SK-MEL-5 (cell line): ENCODE measurements around the gene CEP72. TPM values are rescaled to one million over a fixed set of nuclear protein-coding genes. Genes with fewer than 3 reads are reported as not detected.
A peak's percentile ranks its signal among the peaks of the same experiment; 100 is the strongest.

Source experiments
- DNase-seq: peaks from one replicate; pipeline ENCODE4 v3.0.0-alpha.2; 2016; ENCODE audit warnings: low read depth, low spot score
- in situ Hi-C: cut with HindIII; loops from 2 replicates; pipeline ENCODE4 v1.10.0; 2016; ENCODE audit warnings: low sequenced_read_pairs, high pct_unique_total_duplicates, low pct_unique_long_range_greater_than_20kb
- total RNA-seq: library from RNA; depleted of rRNA; stranded (reverse); fragments of >200 nt; shearing (Covaris generic); gene quantifications from 2 replicates; pipeline ENCODE4 v1.2.3, GENCODE V29; 2014

Gene CEP72
- total RNA-seq, 1 experiment from 2014 or later, result 7.1 TPM

GRCh38 chr5:659496-660263, 47.5 kb downstream of the CEP72 start:
- in situ Hi-C loops, result no loop called here

GRCh38 chr5:660491-661030, 48.4 kb downstream of the CEP72 start:
- in situ Hi-C loops, result no loop called here

More at GRCh38 chr5:659496-660263, 47.5 kb downstream of the CEP72 start:
- DNase-seq, result no peak

GRCh38 chr5:661891-662750, 50.0 kb downstream of the CEP72 start:
- in situ Hi-C loops, result no loop called here

More at GRCh38 chr5:660491-661030, 48.4 kb downstream of the CEP72 start:
- no peak for DNase-seq

GRCh38 chr5:662751-663435, 50.8 kb downstream of the CEP72 start:
- DNase-seq, result no peak
- in situ Hi-C loops, result no loop called here

More at GRCh38 chr5:661891-662750, 50.0 kb downstream of the CEP72 start:
- DNase-seq, result no peak

GRCh38 chr5:663436-664342, 51.5 kb downstream of the CEP72 start:
- no peak for DNase-seq
- in situ Hi-C loops, result no loop called here

GRCh38 chr5:664343-664993, 52.3 kb downstream of the CEP72 start:
- no peak for DNase-seq
- in situ Hi-C loops, result no loop called here

- no peak for DNase-seq
- in situ Hi-C loops, result no loop called here
These were observed 52.8 kb downstream of the CEP72 start for GRCh38 chr5:664994-665360.

- in situ Hi-C loops, result no loop called here
- DNase-seq, result peak; percentile 32
These were observed 53.4 kb downstream of the CEP72 start for GRCh38 chr5:665541-665955.

GRCh38 chr5:665956-666711, 54.0 kb downstream of the CEP72 start:
- DNase-seq, result no peak
- in situ Hi-C loops, result no loop called here

GRCh38 chr5:666816-667498, 54.8 kb downstream of the CEP72 start:
- in situ Hi-C loops, result no loop called here
- DNase-seq, result no peak

GRCh38 chr5:668283-668995, 56.3 kb downstream of the CEP72 start:
- in situ Hi-C loops, result no loop called here
- DNase-seq, result no peak

- in situ Hi-C loops, result no loop called here
- peak; percentile 50 for DNase-seq
These were observed 57.1 kb downstream of the CEP72 start for GRCh38 chr5:669111-669841.

- in situ Hi-C loops, result no loop called here
- no peak for DNase-seq
These were observed 57.8 kb downstream of the CEP72 start for GRCh38 chr5:669842-670395.
